Measurements from ENCODE around the gene ANKRD40CL.

Gene ANKRD40CL

DNA sequence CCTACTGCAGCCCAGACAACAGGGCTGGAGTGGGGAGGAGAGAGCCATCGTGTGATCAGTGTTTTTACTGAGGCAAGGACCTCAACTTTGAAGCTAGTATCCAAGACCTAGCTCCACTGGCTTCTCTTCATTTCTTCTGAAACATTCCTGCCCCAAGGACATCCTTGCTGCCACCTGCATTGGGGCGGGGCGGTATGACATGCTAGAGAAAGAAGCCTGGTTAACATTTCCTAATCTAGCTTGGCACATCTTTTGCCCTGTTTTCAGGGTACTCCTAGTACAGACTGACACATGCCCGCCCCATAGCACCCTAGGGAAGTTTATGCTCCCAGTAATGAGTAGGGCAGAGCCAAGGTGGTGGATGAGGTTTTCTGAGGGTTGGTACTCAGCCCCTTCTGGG is 17.8 kb upstream of the ANKRD40CL start:
- Histone ChIP-seq H3K9ac (ENCODE audit: low read depth, low read length) (no peak overlapping the region), H3K9me3 (ENCODE audit: insufficient read depth, low read depth, low read length) (no peaks in the 10 kb centered on the region), H3K4me3 (ENCODE audit: low read length) (no peak overlapping the region), H3K27me3 (ENCODE audit: insufficient read depth, low read length) (no peaks in the 10 kb centered on the region), H3K36me3 (ENCODE audit: insufficient read depth, low read depth, low read length) (no peaks in the 10 kb centered on the region), H3K4me1 (ENCODE audit: insufficient read depth, low read length) (no peaks in the 10 kb centered on the region), H3K27ac (ENCODE audit: low read length) (no peak overlapping the region)

DNA sequence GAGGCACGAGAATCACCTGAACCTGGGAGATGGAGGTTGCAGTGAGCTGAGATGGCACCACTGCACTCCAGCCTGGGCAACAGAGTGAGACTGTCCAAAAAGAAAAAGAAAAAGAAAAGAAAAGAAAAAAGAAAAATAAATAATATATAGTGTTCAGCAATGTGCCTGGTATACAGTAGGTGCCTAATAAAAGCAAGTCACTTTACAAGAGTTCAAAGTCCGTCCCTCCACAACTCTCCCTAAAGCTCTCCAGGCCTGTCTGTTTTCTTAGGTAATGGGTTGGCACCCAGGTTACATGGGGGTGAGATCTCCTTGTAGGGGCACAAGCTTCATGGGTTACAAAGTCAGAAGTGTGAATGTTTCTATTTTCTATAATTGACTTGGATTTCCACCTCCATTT is 16.6 kb upstream of the ANKRD40CL start:
- no peaks in the 10 kb centered on the region for H3K4me1 ChIP-seq (ENCODE audit: insufficient read depth, low read length)
- H3K4me3 ChIP-seq (ENCODE audit: low read length) = no peak overlapping the region
- H3K36me3 ChIP-seq (ENCODE audit: insufficient read depth, low read depth, low read length) = no peaks in the 10 kb centered on the region
- no peaks in the 10 kb centered on the region for H3K27me3 ChIP-seq (ENCODE audit: insufficient read depth, low read length)
- H3K9me3 ChIP-seq (ENCODE audit: insufficient read depth, low read depth, low read length) = no peaks in the 10 kb centered on the region
- H3K27ac ChIP-seq (ENCODE audit: low read length) = no peak overlapping the region
- H3K9ac ChIP-seq (ENCODE audit: low read depth, low read length) = no peak overlapping the region

DNA sequence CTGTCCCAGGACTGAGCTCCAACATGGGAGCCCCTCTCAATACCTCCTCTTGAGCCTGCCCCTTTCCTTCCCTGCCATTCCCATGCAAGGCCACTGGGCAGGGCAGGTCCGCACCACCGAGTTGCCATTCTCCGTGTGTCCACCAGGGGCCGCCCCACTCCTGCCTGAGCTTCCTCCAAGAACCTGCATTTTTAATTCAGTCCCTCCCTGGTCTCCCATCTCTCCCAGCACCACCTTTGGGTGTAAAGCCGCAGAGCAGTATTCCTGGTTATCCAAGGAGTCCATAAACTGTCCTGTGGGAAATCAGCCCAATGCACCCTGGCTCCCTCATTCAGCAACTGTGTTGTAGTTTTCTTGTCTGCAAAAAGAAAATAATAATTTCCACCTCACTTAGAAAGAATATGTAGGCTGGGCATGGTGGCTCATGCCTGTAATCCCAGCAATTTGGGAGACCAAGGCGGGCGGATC is 15.9 kb upstream of the ANKRD40CL start:
- no peak overlapping the region for H3K27ac ChIP-seq (ENCODE audit: low read length)
- no peaks in the 10 kb centered on the region for H3K27me3 ChIP-seq (ENCODE audit: insufficient read depth, low read length)
- no peaks in the 10 kb centered on the region for H3K36me3 ChIP-seq (ENCODE audit: insufficient read depth, low read depth, low read length)
- no peak overlapping the region for H3K9ac ChIP-seq (ENCODE audit: low read depth, low read length)
- H3K4me1 ChIP-seq (ENCODE audit: insufficient read depth, low read length) = no peaks in the 10 kb centered on the region
- no peaks in the 10 kb centered on the region for H3K9me3 ChIP-seq (ENCODE audit: insufficient read depth, low read depth, low read length)
- no peak overlapping the region for H3K4me3 ChIP-seq (ENCODE audit: low read length)

DNA sequence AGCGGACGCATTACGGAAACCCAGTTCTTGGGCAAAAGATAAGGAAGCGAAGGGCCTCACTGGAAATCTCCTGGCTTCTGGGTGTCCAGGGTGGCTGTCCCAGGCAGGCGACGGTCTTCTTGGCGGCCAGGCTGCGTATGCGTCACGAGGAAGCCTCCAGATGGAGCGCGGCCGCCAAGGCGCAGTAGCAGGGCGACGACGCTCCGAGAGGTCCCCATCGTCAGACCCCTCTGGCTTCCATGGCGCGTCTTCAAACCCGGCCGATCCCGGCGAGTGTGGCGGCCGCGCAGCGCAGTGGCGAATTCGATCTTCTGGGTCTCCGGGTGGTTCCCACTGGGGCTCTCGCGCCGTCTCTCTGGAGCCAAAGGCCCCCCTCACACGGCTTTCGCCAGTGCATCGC is 13.8 kb upstream of the ANKRD40CL start:
- H3K27me3 ChIP-seq (ENCODE audit: insufficient read depth, low read length) = no peaks in the 10 kb centered on the region
- H3K9me3 ChIP-seq (ENCODE audit: insufficient read depth, low read depth, low read length) = no peaks in the 10 kb centered on the region
- H3K9ac ChIP-seq (ENCODE audit: low read depth, low read length) = no peak overlapping the region
- no peaks in the 10 kb centered on the region for H3K4me1 ChIP-seq (ENCODE audit: insufficient read depth, low read length)
- no peak overlapping the region for H3K27ac ChIP-seq (ENCODE audit: low read length)
- no peak overlapping the region for H3K4me3 ChIP-seq (ENCODE audit: low read length)
- H3K36me3 ChIP-seq (ENCODE audit: insufficient read depth, low read depth, low read length) = no peaks in the 10 kb centered on the region

DNA sequence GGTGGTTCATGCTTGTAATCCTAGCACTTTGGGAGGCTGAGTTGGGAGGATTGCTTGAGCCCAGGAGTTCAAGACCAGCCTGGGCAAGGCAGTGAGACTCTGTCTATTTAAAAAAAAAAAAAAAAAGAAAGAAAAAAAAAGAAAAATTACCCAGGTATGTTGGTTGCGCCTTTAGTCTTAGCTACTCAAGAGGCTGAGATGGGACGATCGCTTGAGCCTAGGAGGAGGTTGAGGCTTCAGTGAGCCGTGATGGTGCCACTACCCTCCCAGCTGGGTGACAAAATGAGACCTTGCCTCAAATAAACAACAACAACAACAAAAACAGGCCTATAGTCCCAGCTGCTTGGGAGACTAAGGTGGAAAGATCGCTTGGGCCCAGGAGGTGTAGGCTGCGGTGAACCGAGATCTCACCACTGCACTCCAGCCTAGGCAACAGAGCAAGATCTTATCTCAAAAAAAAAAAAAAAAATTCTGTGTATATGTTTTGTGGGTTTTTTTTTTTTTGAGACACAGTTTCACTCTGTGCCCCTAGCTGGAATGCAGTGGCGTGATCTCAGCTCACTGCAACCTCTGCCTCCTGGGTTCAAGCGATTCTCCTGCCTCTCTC is 12.5 kb upstream of the ANKRD40CL start:
- Histone ChIP-seq H3K27me3 (ENCODE audit: insufficient read depth, low read length) (no peaks in the 10 kb centered on the region), H3K36me3 (ENCODE audit: insufficient read depth, low read depth, low read length) (no peaks in the 10 kb centered on the region), H3K4me3 (ENCODE audit: low read length) (no peak overlapping the region), H3K9me3 (ENCODE audit: insufficient read depth, low read depth, low read length) (no peaks in the 10 kb centered on the region), H3K9ac (ENCODE audit: low read depth, low read length) (no peak overlapping the region), H3K4me1 (ENCODE audit: insufficient read depth, low read length) (no peaks in the 10 kb centered on the region), H3K27ac (ENCODE audit: low read length) (no peak overlapping the region)

DNA sequence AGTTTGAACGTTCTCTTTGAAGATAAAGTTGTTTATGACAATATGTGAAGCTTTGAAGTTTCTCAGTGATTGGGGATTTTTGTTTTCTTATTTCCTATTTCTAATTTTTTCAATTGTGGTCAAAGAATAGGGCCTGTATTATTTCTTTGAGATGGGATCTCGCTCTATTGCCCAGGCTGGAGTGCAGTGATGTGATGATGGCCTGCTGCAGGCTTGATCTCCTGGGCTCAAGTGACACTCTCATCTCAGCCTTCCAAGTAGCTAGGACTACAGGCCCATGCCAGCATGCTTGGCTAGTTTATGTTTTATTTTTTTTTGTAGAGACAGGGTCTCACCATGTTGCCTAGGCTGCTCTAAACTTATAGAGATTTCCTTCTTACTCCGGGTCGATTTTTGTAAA is 11.7 kb upstream of the ANKRD40CL start:
- no peak overlapping the region for H3K4me3 ChIP-seq (ENCODE audit: low read length)
- H3K36me3 ChIP-seq (ENCODE audit: insufficient read depth, low read depth, low read length) = no peaks in the 10 kb centered on the region
- no peaks in the 10 kb centered on the region for H3K4me1 ChIP-seq (ENCODE audit: insufficient read depth, low read length)
- H3K9ac ChIP-seq (ENCODE audit: low read depth, low read length) = no peak overlapping the region
- H3K27me3 ChIP-seq (ENCODE audit: insufficient read depth, low read length) = no peaks in the 10 kb centered on the region
- no peak overlapping the region for H3K27ac ChIP-seq (ENCODE audit: low read length)
- no peaks in the 10 kb centered on the region for H3K9me3 ChIP-seq (ENCODE audit: insufficient read depth, low read depth, low read length)

DNA sequence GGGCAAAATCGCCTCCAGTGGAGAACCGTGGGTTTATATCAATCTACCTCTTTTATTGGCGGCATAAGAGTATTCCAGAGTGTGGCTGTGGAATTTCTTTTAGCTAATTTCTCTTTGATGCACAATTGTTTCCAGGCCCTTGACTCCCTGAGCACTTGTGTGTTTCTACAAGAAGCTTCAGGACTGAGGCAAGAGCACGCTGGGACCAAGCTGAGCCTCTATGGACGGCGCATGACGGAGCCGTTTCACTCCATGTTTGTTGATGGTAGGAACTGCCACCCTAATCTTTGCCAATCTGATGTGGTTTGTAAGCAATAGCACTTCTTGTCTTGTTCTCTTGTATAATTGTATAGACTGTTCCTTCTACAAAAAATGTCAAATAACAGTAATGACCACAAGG is 11.2 kb upstream of the ANKRD40CL start:
- Histone ChIP-seq H3K4me3 (ENCODE audit: low read length) (no peak overlapping the region), H3K27ac (ENCODE audit: low read length) (no peak overlapping the region), H3K27me3 (ENCODE audit: insufficient read depth, low read length) (no peaks in the 10 kb centered on the region), H3K4me1 (ENCODE audit: insufficient read depth, low read length) (no peaks in the 10 kb centered on the region), H3K36me3 (ENCODE audit: insufficient read depth, low read depth, low read length) (no peaks in the 10 kb centered on the region), H3K9ac (ENCODE audit: low read depth, low read length) (no peak overlapping the region), H3K9me3 (ENCODE audit: insufficient read depth, low read depth, low read length) (no peaks in the 10 kb centered on the region)

DNA sequence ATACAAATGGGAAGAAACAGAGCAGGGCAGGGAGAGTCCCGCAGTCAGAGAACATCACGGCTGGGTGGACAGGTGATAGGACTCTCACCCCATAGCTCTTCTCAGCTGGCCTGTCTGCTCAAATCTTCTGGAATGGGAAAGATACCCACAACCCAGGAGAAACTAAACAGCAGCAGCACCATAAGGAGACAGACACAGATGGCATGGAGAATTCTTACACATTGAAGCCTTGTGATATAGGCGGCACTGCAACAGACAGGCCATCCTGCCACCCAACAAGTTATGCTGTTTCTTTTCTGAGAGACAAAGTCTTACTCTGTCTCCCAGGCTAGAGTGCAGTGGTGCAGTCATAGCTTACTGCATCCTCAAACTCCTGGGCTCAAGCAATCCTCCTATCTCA is 8.6 kb upstream of the ANKRD40CL start:
- no peaks in the 10 kb centered on the region for H3K27me3 ChIP-seq (ENCODE audit: insufficient read depth, low read length)
- H3K27ac ChIP-seq (ENCODE audit: low read length) = no peak overlapping the region
- H3K9me3 ChIP-seq (ENCODE audit: insufficient read depth, low read depth, low read length) = no peaks in the 10 kb centered on the region
- no peak overlapping the region for H3K9ac ChIP-seq (ENCODE audit: low read depth, low read length)
- no peak overlapping the region for H3K4me3 ChIP-seq (ENCODE audit: low read length)
- no peaks in the 10 kb centered on the region for H3K4me1 ChIP-seq (ENCODE audit: insufficient read depth, low read length)
- H3K36me3 ChIP-seq (ENCODE audit: insufficient read depth, low read depth, low read length) = no peaks in the 10 kb centered on the region

DNA sequence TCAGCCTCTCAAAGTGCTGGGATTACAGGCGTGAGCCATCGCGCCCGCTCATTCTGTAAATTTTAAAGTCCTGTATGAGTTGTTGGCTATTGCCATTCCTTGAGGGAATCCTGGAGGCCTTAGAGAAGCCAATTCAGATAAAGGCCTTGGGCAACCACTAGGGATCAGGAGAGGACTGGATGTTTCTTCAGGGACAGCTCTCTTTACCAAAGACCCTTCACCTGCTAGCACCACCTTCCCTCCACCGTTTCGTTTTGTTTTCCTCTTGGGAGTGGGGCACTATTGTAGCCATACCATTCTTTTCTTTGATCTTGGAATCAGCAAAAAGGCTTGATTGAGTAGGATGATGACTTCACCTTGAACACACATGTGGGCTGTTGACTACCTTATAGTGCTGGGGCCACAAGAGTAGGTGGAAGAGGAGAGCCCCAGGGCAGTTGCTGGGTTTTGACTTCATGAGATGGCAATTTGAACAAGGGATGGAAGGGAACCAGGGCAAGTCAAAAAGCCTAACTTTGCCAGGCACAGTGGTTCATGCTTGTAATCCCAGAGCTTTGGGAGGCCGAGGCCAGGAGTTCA is 7.0 kb upstream of the ANKRD40CL start:
- no peaks in the 10 kb centered on the region for H3K27me3 ChIP-seq (ENCODE audit: insufficient read depth, low read length)
- H3K36me3 ChIP-seq (ENCODE audit: insufficient read depth, low read depth, low read length) = no peaks in the 10 kb centered on the region
- H3K4me3 ChIP-seq (ENCODE audit: low read length) = no peak overlapping the region
- no peak overlapping the region for H3K9ac ChIP-seq (ENCODE audit: low read depth, low read length)
- no peaks in the 10 kb centered on the region for H3K9me3 ChIP-seq (ENCODE audit: insufficient read depth, low read depth, low read length)
- H3K4me1 ChIP-seq (ENCODE audit: insufficient read depth, low read length) = no peaks in the 10 kb centered on the region
- H3K27ac ChIP-seq (ENCODE audit: low read length) = no peak overlapping the region

DNA sequence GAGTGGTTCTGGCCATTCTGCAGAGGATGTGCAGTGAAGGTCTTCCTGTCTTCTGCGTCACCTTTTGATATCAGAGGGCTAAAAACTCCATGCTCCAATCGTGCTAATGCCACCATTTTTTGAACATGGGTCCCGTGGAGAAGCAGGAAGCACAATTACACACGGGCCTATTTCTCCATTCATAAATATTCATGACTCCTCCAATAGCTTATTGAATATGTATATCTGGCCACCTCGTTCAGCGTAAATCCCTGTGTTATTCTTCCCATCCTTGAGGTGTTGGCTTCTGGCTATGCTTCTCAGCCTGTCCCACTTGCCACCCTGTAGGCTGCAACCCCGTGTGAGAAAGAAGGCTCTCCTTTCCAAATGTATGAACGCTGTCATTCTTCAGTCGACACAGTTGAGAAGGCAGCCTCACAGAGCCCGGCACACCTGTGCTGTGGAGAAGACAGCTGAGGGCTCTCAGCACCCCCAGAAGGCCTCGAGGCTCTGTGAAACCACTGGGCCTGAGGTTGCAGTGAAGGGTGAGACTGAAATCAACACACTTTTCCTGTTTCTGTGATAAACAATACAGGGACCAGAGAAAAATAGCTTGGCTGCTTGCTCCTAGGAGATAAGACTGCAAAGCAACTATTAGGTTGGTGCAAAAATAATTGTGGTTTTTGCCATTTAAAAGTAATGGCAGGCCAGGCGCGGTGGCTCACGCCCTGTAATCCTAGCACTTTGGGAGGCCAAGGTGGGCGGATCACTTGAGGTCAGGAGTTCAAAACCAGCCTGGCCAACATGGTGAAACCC is 4.9 kb upstream of the ANKRD40CL start:
- Histone ChIP-seq H3K36me3 (ENCODE audit: insufficient read depth, low read depth, low read length) (no peaks in the 10 kb centered on the region), H3K9me3 (ENCODE audit: insufficient read depth, low read depth, low read length) (no peaks in the 10 kb centered on the region), H3K4me1 (ENCODE audit: insufficient read depth, low read length) (no peaks in the 10 kb centered on the region), H3K27ac (ENCODE audit: low read length) (no peak overlapping the region), H3K27me3 (ENCODE audit: insufficient read depth, low read length) (no peaks in the 10 kb centered on the region), H3K9ac (ENCODE audit: low read depth, low read length) (no peak overlapping the region), H3K4me3 (ENCODE audit: low read length) (no peak overlapping the region)

DNA sequence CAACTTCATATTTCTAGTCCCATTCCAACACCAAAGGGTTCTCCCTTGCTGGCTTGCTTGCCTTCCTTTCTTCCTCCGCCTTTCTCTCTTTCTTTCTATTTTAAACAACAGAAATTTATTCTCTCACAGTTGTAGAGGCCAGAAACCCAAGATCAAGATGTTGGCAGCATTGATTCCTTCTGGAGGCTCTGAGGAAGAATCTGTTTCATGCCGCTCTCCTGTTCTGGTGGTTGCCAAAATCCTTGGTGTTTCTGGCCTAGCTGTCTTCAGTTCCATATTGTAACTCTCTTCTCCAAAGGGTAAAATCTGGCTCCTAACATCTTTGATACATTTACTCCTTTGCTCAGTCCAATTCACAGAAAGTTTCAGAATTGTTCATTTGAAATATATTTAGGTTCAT is 3.0 kb upstream of the ANKRD40CL start:
- H3K27me3 ChIP-seq (ENCODE audit: insufficient read depth, low read length) = no peaks in the 10 kb centered on the region
- H3K4me1 ChIP-seq (ENCODE audit: insufficient read depth, low read length) = no peaks in the 10 kb centered on the region
- no peak overlapping the region for H3K4me3 ChIP-seq (ENCODE audit: low read length)
- H3K27ac ChIP-seq (ENCODE audit: low read length) = no peak overlapping the region
- no peak overlapping the region for H3K9ac ChIP-seq (ENCODE audit: low read depth, low read length)
- no peaks in the 10 kb centered on the region for H3K9me3 ChIP-seq (ENCODE audit: insufficient read depth, low read depth, low read length)
- no peaks in the 10 kb centered on the region for H3K36me3 ChIP-seq (ENCODE audit: insufficient read depth, low read depth, low read length)

DNA sequence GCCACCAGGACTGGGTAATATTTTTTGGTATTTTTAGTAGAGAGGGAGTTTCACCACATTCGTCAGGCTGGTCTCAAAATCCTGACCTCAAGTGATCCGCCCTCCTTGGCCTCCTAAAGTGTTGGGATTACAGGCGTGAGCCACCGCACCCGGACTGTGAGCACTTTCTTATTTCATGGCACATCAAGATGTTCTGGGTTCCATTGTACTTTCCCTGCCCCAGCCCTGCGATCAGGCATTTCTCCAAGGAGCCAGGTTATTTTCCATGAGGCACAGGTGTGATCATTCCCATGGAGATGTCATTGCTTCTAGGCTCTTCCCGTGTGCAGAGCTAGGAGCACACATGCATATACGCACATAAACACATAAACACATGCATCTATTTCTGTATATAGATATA is 2.6 kb upstream of the ANKRD40CL start:
- Histone ChIP-seq H3K27me3 (ENCODE audit: insufficient read depth, low read length) (no peaks in the 10 kb centered on the region), H3K4me1 (ENCODE audit: insufficient read depth, low read length) (no peaks in the 10 kb centered on the region), H3K9ac (ENCODE audit: low read depth, low read length) (no peak overlapping the region), H3K9me3 (ENCODE audit: insufficient read depth, low read depth, low read length) (no peaks in the 10 kb centered on the region), H3K4me3 (ENCODE audit: low read length) (no peak overlapping the region), H3K27ac (ENCODE audit: low read length) (no peak overlapping the region), H3K36me3 (ENCODE audit: insufficient read depth, low read depth, low read length) (no peaks in the 10 kb centered on the region)
